ENCODE data around the gene ZNF264.

GRCh38 chr19:57192993-57193392 is 1.7 kb downstream of the ZNF264 start:
- TF ChIP-seq, protein P1, sequence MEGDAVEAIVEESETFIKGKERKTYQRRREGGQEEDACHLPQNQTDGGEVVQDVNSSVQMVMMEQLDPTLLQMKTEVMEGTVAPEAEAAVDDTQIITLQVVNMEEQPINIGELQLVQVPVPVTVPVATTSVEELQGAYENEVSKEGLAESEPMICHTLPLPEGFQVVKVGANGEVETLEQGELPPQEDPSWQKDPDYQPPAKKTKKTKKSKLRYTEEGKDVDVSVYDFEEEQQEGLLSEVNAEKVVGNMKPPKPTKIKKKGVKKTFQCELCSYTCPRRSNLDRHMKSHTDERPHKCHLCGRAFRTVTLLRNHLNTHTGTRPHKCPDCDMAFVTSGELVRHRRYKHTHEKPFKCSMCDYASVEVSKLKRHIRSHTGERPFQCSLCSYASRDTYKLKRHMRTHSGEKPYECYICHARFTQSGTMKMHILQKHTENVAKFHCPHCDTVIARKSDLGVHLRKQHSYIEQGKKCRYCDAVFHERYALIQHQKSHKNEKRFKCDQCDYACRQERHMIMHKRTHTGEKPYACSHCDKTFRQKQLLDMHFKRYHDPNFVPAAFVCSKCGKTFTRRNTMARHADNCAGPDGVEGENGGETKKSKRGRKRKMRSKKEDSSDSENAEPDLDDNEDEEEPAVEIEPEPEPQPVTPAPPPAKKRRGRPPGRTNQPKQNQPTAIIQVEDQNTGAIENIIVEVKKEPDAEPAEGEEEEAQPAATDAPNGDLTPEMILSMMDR (IDR thresholded peaks at IDR 0.05; ENCODE audit: low read depth, low read length), result no peak
- no peak for TF ChIP-seq EZH2phosphoT487 (IDR thresholded peaks at IDR 0.05; ENCODE audit: low read depth)
